Central memory CD8-positive, alpha-beta T cell (primary cell): Measurements from ENCODE around the gene TUBGCP4.
A peak's percentile ranks its signal among the peaks of the same experiment; 100 is the strongest.

Experiments
- ATAC-seq: fragments of 150-1000 bp; cut with Tn5 transposase; replicated peaks from 2 replicates; pipeline ENCODE4 v1.10.0; 2022; ENCODE audit warnings: mild to moderate bottlenecking, moderate FRiP score, moderate number of reproducible peaks; ENCODE audit not compliant: poor library complexity, severe bottlenecking; ENCODE audit errors: extremely low read depth
- DNase-seq, 2 donors: peaks; one replicate each; pipeline ENCODE4 v3.0.0; 2021; ENCODE audit warnings: low spot score in 2 of 2
- H3K27ac Mint-ChIP-seq: one replicate; pipeline ENCODE4 v1.8.0; 2022; ENCODE audit warnings: low read depth, mild to moderate bottlenecking, moderate library complexity, mixed read lengths
- H3K27me3 Mint-ChIP-seq: one replicate; pipeline ENCODE4 v1.8.0; 2022; ENCODE audit warnings: mixed read lengths
- H3K36me3 Mint-ChIP-seq: one replicate; pipeline ENCODE4 v1.8.0; 2022; ENCODE audit warnings: mild to moderate bottlenecking, moderate library complexity, mixed read lengths; ENCODE audit not compliant: insufficient read depth
- H3K4me1 Mint-ChIP-seq: one replicate; pipeline ENCODE4 v1.8.0; 2022; ENCODE audit warnings: mixed read lengths
- H3K4me3 Mint-ChIP-seq: one replicate; pipeline ENCODE4 v1.8.0; 2022; ENCODE audit warnings: mild to moderate bottlenecking, moderate library complexity, mixed read lengths
- H3K9me3 Mint-ChIP-seq: one replicate; pipeline ENCODE4 v1.8.0; 2022; ENCODE audit warnings: mixed read lengths

Gene TUBGCP4

GRCh38 chr15:43370975-43371974, at the start of gene TUBGCP4, which contains the start of gene ZSCAN29:
Gene TUBGCP4 (plus strand): TSS chr15:43371101. CDS start chr15:43371355, 254 bp downstream.
Gene ZSCAN29 (minus strand): TSS chr15:43371043. CDS start chr15:43369913, 1,130 bp downstream.
- Mint-ChIP-seq H3K9me3 (peaks cover 3% of the 10 kb centered on the region), H3K27me3 (no peaks in the 10 kb centered on the region), H3K27ac (peak within 1 kb of the TSS; percentile 90), H3K4me1 (peaks cover 53% of the 10 kb centered on the region), H3K4me3 (peak within 1 kb of the TSS; percentile 88), H3K36me3 (peaks cover 13% of the 10 kb centered on the region)
- peak; percentile 74 for ATAC-seq
- DNase-seq = peak; percentile 43 to 50

GRCh38 chr15:43325039-43325684, 45.7 kb upstream of the TUBGCP4 start:
- Mint-ChIP-seq H3K36me3 (peaks cover 11% of the 10 kb centered on the region), H3K27me3 (peaks cover 7% of the 10 kb centered on the region), H3K27ac (no peak overlapping the region), H3K9me3 (no peaks in the 10 kb centered on the region), H3K4me1 (peaks cover 17% of the 10 kb centered on the region), H3K4me3 (no peak overlapping the region)
- no peak for ATAC-seq
- no peak for DNase-seq

GRCh38 chr15:43329217-43329959, 41.5 kb upstream of the TUBGCP4 start:
- no peak for DNase-seq
- Mint-ChIP-seq H3K27ac (peak overlapping the region; percentile 96), H3K36me3 (peaks cover 23% of the 10 kb centered on the region), H3K4me3 (peak overlapping the region; percentile 93), H3K4me1 (peaks cover 31% of the 10 kb centered on the region), H3K9me3 (no peaks in the 10 kb centered on the region), H3K27me3 (no peaks in the 10 kb centered on the region)
- no peak for ATAC-seq

- Mint-ChIP-seq H3K4me3 (peak within 1 kb of the TSS; percentile 93), H3K36me3 (peaks cover 23% of the 10 kb centered on the region), H3K27me3 (no peaks in the 10 kb centered on the region), H3K27ac (peak within 1 kb of the TSS; percentile 96), H3K4me1 (peaks cover 31% of the 10 kb centered on the region), H3K9me3 (no peaks in the 10 kb centered on the region)
- DNase-seq (peak; percentile 81 to 87), ATAC-seq (peak; percentile 92)
Measured at GRCh38 chr15:43329960-43330779, 40.7 kb upstream of the TUBGCP4 start, which contains the start of gene LCMT2. Gene LCMT2 (minus strand): TSS chr15:43330573. CDS start chr15:43330489, 84 bp downstream.

GRCh38 chr15:43330780-43331087, 40.2 kb upstream of the TUBGCP4 start:
- Mint-ChIP-seq H3K4me1 (peaks cover 31% of the 10 kb centered on the region), H3K9me3 (no peaks in the 10 kb centered on the region), H3K36me3 (peaks cover 23% of the 10 kb centered on the region), H3K27ac (peak overlapping the region; percentile 96), H3K27me3 (no peaks in the 10 kb centered on the region), H3K4me3 (peak overlapping the region; percentile 93)
- peak; percentile 8 for ATAC-seq
- no peak for DNase-seq

GRCh38 chr15:43346305-43346704, 24.6 kb upstream of the TUBGCP4 start:
- ATAC-seq (no peak), DNase-seq (no peak)

GRCh38 chr15:43347114-43347513, 23.8 kb upstream of the TUBGCP4 start:
- Mint-ChIP-seq H3K4me3 (no peak overlapping the region), H3K36me3 (peaks cover 7% of the 10 kb centered on the region), H3K9me3 (no peaks in the 10 kb centered on the region), H3K4me1 (no peaks in the 10 kb centered on the region), H3K27me3 (no peaks in the 10 kb centered on the region), H3K27ac (no peak overlapping the region)
- DNase-seq = no peak
- no peak for ATAC-seq

More at GRCh38 chr15:43346305-43346704, 24.6 kb upstream of the TUBGCP4 start:
- Mint-ChIP-seq H3K36me3 (peaks cover 5% of the 10 kb centered on the region), H3K4me3 (no peak overlapping the region), H3K4me1 (no peaks in the 10 kb centered on the region), H3K27ac (no peak overlapping the region), H3K27me3 (no peaks in the 10 kb centered on the region), H3K9me3 (no peaks in the 10 kb centered on the region)

- DNase-seq = no peak
- H3K27ac Mint-ChIP-seq = no peak overlapping the region
- no peak for ATAC-seq
- no peaks in the 10 kb centered on the region for H3K9me3 Mint-ChIP-seq
- no peaks in the 10 kb centered on the region for H3K4me1 Mint-ChIP-seq
- H3K27me3 Mint-ChIP-seq = no peaks in the 10 kb centered on the region
- H3K4me3 Mint-ChIP-seq = no peak overlapping the region
- H3K36me3 Mint-ChIP-seq = peaks cover 3% of the 10 kb centered on the region
Measured at GRCh38 chr15:43352693-43353382, 18.1 kb upstream of the TUBGCP4 start.

- Mint-ChIP-seq H3K27ac (no peak overlapping the region), H3K36me3 (peaks cover 4% of the 10 kb centered on the region), H3K9me3 (peaks cover 10% of the 10 kb centered on the region), H3K27me3 (no peaks in the 10 kb centered on the region), H3K4me3 (no peak overlapping the region), H3K4me1 (peaks cover 6% of the 10 kb centered on the region)
- DNase-seq (no peak), ATAC-seq (no peak)
Measured at GRCh38 chr15:43360821-43361220, 10.1 kb upstream of the TUBGCP4 start.

- Mint-ChIP-seq H3K27me3 (no peaks in the 10 kb centered on the region), H3K4me3 (no peak overlapping the region), H3K27ac (no peak overlapping the region), H3K9me3 (peaks cover 14% of the 10 kb centered on the region), H3K36me3 (peaks cover 4% of the 10 kb centered on the region), H3K4me1 (peaks cover 10% of the 10 kb centered on the region)
- ATAC-seq = no peak
- no peak for DNase-seq
Measured at GRCh38 chr15:43361313-43361903, 9.5 kb upstream of the TUBGCP4 start.
